Measurements from ENCODE around the gene EPC2. TPM values are rescaled to one million over a fixed set of nuclear protein-coding genes. Genes with fewer than 3 reads are reported as not detected.

EPC2 gene
- total RNA-seq = 80.9 TPM
- 18.9 TPM for polyA plus RNA-seq

GRCh38 chr2:148643998-148644882 lies at the start of gene EPC2:
TSS of gene EPC2 (plus strand) at chr2:148644751. CDS start at chr2:148645018, 267 bp downstream.
- Histone ChIP-seq H3K4me1 (ENCODE audit: insufficient read depth) (no peaks in the 10 kb centered on the region), H3K27ac (ENCODE audit: low read depth) (peak within 1 kb of the TSS; percentile 99), H3K4me3 (ENCODE audit: low read depth, low read length) (peak within 1 kb of the TSS; percentile 87), H3K36me3 (ENCODE audit: insufficient read depth) (no peaks in the 10 kb centered on the region)
- under 1% methylated on average over 92 of the region's 94 CpGs for WGBS
- DNase-seq (ENCODE audit: extremely low spot score) = no peak

- DNase-seq (ENCODE audit: extremely low spot score) = no peak
- Histone ChIP-seq H3K27ac (ENCODE audit: low read depth) (no peak overlapping the region), H3K4me1 (ENCODE audit: insufficient read depth) (no peaks in the 10 kb centered on the region), H3K4me3 (ENCODE audit: low read depth, low read length) (no peak overlapping the region), H3K36me3 (ENCODE audit: insufficient read depth) (no peaks in the 10 kb centered on the region)
- WGBS = 89% methylated on average over 4 of the region's 4 CpGs
Observed at GRCh38 chr2:148596018-148596417, 48.5 kb upstream of the EPC2 start.

- WGBS = 75% methylated on average over 4 of the region's 4 CpGs
- H3K27ac ChIP-seq (ENCODE audit: low read depth) = no peak overlapping the region
- H3K4me3 ChIP-seq (ENCODE audit: low read depth, low read length) = no peak overlapping the region
- no peaks in the 10 kb centered on the region for H3K36me3 ChIP-seq (ENCODE audit: insufficient read depth)
- no peaks in the 10 kb centered on the region for H3K4me1 ChIP-seq (ENCODE audit: insufficient read depth)
- no peak for DNase-seq (ENCODE audit: extremely low spot score)
Observed at GRCh38 chr2:148599109-148599991, 45.2 kb upstream of the EPC2 start.

- DNase-seq (ENCODE audit: extremely low spot score) = no peak
- Histone ChIP-seq H3K27ac (ENCODE audit: low read depth) (no peak overlapping the region), H3K4me1 (ENCODE audit: insufficient read depth) (no peaks in the 10 kb centered on the region), H3K36me3 (ENCODE audit: insufficient read depth) (no peaks in the 10 kb centered on the region), H3K4me3 (ENCODE audit: low read depth, low read length) (no peak overlapping the region)
- WGBS = 82% methylated on average over 10 of the region's 10 CpGs
Observed at GRCh38 chr2:148602885-148603561, 41.5 kb upstream of the EPC2 start.

- DNase-seq (ENCODE audit: extremely low spot score) = no peak
- WGBS = 67% methylated on average over 3 of the region's 3 CpGs
- Histone ChIP-seq H3K27ac (ENCODE audit: low read depth) (no peak overlapping the region), H3K36me3 (ENCODE audit: insufficient read depth) (no peaks in the 10 kb centered on the region), H3K4me1 (ENCODE audit: insufficient read depth) (no peaks in the 10 kb centered on the region), H3K4me3 (ENCODE audit: low read depth, low read length) (no peak overlapping the region)
Observed at GRCh38 chr2:148603562-148603920, 41.0 kb upstream of the EPC2 start.

GRCh38 chr2:148604927-148605326 lies 39.6 kb upstream of the EPC2 start:
- no peak for DNase-seq (ENCODE audit: extremely low spot score)
- WGBS = 93% methylated on average over 7 of the region's 7 CpGs

GRCh38 chr2:148607566-148607965 lies 37.0 kb upstream of the EPC2 start:
- WGBS = 84% methylated on average over 4 of the region's 4 CpGs
- H3K36me3 ChIP-seq (ENCODE audit: insufficient read depth) = no peaks in the 10 kb centered on the region
- H3K27ac ChIP-seq (ENCODE audit: low read depth) = no peak overlapping the region
- no peak overlapping the region for H3K4me3 ChIP-seq (ENCODE audit: low read depth, low read length)
- no peaks in the 10 kb centered on the region for H3K4me1 ChIP-seq (ENCODE audit: insufficient read depth)
- no peak for DNase-seq (ENCODE audit: extremely low spot score)

More at GRCh38 chr2:148604927-148605326, 39.6 kb upstream of the EPC2 start:
- Histone ChIP-seq H3K4me1 (ENCODE audit: insufficient read depth) (no peaks in the 10 kb centered on the region), H3K36me3 (ENCODE audit: insufficient read depth) (no peaks in the 10 kb centered on the region), H3K27ac (ENCODE audit: low read depth) (no peak overlapping the region), H3K4me3 (ENCODE audit: low read depth, low read length) (no peak overlapping the region)

- 98% methylated on average over 7 of the region's 7 CpGs for WGBS
- DNase-seq (ENCODE audit: extremely low spot score) = no peak
- H3K4me1 ChIP-seq (ENCODE audit: insufficient read depth) = peaks cover 2% of the 10 kb centered on the region
- H3K4me3 ChIP-seq (ENCODE audit: low read depth, low read length) = no peak overlapping the region
- no peaks in the 10 kb centered on the region for H3K36me3 ChIP-seq (ENCODE audit: insufficient read depth)
- no peak overlapping the region for H3K27ac ChIP-seq (ENCODE audit: low read depth)
Observed at GRCh38 chr2:148613231-148614013, 31.1 kb upstream of the EPC2 start.

GRCh38 chr2:148614014-148614321 lies 30.6 kb upstream of the EPC2 start:
- Histone ChIP-seq H3K4me3 (ENCODE audit: low read depth, low read length) (no peak overlapping the region), H3K36me3 (ENCODE audit: insufficient read depth) (no peaks in the 10 kb centered on the region), H3K27ac (ENCODE audit: low read depth) (no peak overlapping the region), H3K4me1 (ENCODE audit: insufficient read depth) (peaks cover 2% of the 10 kb centered on the region)
- DNase-seq (ENCODE audit: extremely low spot score) = no peak

GRCh38 chr2:148614322-148615049 lies 30.1 kb upstream of the EPC2 start:
- Histone ChIP-seq H3K27ac (ENCODE audit: low read depth) (peak overlapping the region; percentile 14), H3K36me3 (ENCODE audit: insufficient read depth) (no peaks in the 10 kb centered on the region), H3K4me3 (ENCODE audit: low read depth, low read length) (no peak overlapping the region), H3K4me1 (ENCODE audit: insufficient read depth) (peaks cover 2% of the 10 kb centered on the region)
- 32% methylated on average over 6 of the region's 6 CpGs for WGBS
- no peak for DNase-seq (ENCODE audit: extremely low spot score)

- Histone ChIP-seq H3K27ac (ENCODE audit: low read depth) (no peak overlapping the region), H3K36me3 (ENCODE audit: insufficient read depth) (no peaks in the 10 kb centered on the region), H3K4me3 (ENCODE audit: low read depth, low read length) (no peak overlapping the region), H3K4me1 (ENCODE audit: insufficient read depth) (peaks cover 2% of the 10 kb centered on the region)
- DNase-seq (ENCODE audit: extremely low spot score) = no peak
- WGBS = 42% methylated on average over 3 of the region's 3 CpGs
Observed at GRCh38 chr2:148615381-148615841, 29.1 kb upstream of the EPC2 start.

- no peak for DNase-seq (ENCODE audit: extremely low spot score)
- H3K4me3 ChIP-seq (ENCODE audit: low read depth, low read length) = no peak overlapping the region
- H3K4me1 ChIP-seq (ENCODE audit: insufficient read depth) = peaks cover 2% of the 10 kb centered on the region
- H3K36me3 ChIP-seq (ENCODE audit: insufficient read depth) = no peaks in the 10 kb centered on the region
- H3K27ac ChIP-seq (ENCODE audit: low read depth) = no peak overlapping the region
Observed at GRCh38 chr2:148616662-148617061, 27.9 kb upstream of the EPC2 start.

All from urinary bladder (tissue), 4 donors.